HG02678 (cell line): ENCODE measurements around the gene RIMS4.
A peak's percentile ranks its signal among the peaks of the same experiment; 100 is the strongest.

Experiments
- ATAC-seq: cut with Tn5 transposase; IDR thresholded peaks from one replicate; pipeline ENCODE4 v1.9.1; 2021; ENCODE audit warnings: mild to moderate bottlenecking, moderate library complexity; ENCODE audit not compliant: unreplicated experiment

RIMS4 gene

DNA sequence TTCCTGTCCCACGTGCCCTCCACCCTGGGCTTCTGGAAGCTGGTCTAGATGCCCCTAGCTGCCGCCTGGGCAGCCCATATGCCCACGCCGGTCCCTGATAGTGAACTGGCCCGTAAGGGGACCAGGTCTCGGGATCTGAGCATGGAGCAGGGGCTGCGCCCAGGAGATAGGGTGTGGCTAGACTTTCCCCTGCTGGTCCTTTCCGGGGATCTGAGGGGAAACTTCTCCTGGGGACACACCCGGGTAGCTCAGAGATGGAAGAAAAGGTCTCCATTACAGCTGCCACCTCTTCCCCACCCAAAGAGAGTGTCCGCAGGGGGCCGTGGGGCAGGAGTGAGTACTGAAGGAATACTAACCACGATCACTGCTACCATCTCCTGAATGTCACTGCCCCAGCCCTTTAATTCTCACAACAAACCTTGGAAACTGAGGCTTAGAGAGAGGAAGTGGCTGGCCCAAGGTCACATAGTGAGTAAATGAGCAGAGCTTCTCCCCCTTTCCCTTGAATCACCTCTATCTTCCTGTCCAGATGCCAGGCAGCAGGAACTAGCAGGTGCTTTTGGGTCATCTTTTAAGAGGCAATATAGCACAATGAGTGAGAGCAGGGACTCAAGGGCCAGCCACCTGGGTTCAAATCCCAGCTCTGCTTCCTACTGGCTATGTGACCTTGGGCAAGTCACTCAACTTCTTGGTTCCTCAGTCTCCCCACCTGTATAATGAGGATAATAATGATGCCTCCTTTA is 107.0 kb downstream of the RIMS4 start:
- no peak for ATAC-seq

DNA sequence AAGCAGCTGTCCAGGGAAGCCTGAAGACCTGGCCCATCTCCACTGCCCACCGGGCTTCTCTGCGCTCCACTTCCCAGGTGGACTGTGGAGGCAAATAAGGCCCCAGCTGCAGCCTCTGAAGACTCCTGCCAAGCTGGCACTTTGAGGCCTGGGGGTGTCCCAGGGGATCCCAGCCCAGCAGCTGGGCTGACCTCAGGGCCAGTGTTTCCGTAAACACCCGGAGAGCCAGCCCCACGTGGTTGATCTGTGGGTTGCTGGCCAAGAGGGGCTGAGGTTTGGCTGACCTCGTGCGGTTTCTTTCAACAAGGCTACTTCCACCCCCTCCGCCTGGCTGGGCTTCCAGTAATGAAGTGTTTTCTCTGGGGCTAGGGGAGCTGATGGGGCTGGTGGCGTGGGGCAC is 107.6 kb downstream of the RIMS4 start:
- peak; percentile 82 for ATAC-seq

DNA sequence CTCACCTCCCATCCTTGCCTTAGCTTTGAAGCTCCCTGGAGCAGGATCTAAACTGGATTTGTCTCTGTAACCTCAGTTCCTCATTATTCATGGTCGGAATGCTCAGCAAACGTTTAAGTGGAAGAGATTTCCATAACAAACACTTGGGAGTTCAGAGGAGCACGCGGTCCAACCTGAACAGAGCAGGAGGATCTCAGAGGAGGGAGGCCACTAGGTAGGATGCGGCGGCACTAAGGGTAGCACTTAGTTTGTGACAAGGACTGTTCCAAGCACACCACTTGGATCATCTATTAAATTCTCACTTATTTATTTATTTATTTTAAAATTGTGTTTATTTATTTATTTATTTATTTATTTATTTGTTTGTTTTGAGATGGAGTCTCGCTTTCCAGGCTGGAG is 108.5 kb downstream of the RIMS4 start:
- no peak for ATAC-seq
